Lower leg skin (tissue), 4 donors: Measurements from ENCODE around the gene IL27RA. TPM values are rescaled to one million over a fixed set of nuclear protein-coding genes. Genes with fewer than 3 reads are reported as not detected.

Experiments used
- DNase-seq, 2 donors: peaks; one replicate each; pipeline ENCODE4 v3.0.0-alpha.2; 2019; ENCODE audit warnings: low spot score in 2 of 2
- H3K4me3 ChIP-seq: fragments of 200-600 bp; sonication (generic); 2 replicates; pipeline ENCODE4 v1.5.1; 2017; ENCODE audit warnings: mild to moderate bottlenecking, low read depth; ENCODE audit not compliant: poor library complexity, severe bottlenecking
- POLR2A ChIP-seq, 2 donors: fragments of 450-650 bp; IDR thresholded peaks; one replicate each; pipeline ENCODE4 v1.6.1; 2016 to 2017; ENCODE audit warnings: antibody characterized with exemption in 2 of 2, mild to moderate bottlenecking in 1 of 2, moderate library complexity in 1 of 2
- WGBS, 2 donors: methylation state at CpG; one replicate each; pipeline ENCODE4 v1.1.5; 2018; 5-methylcytosine and 5-hydroxymethylcytosine counted together
- intact Hi-C: fragments of 100-400 bp; cut with DNase I; formaldehyde crosslinking; loops from one replicate; pipeline ENCODE4 v1.15.0; 2023; ENCODE audit warnings: low total_unique reads
- total RNA-seq, 4 donors: library from RNA; depleted of rRNA; stranded (reverse); fragments of >200 nt; gene quantifications; one replicate each; pipeline ENCODE4 v1.1.0, GENCODE V29; 2016
- TF ChIP-seq, protein P1 (sequence below), 3 donors: fragments of 450-650 bp; IDR thresholded peaks; one replicate each; pipeline ENCODE4 v1.5.1; 2016; ENCODE audit warnings: antibody characterized with exemption in 3 of 3, mild to moderate bottlenecking in 3 of 3, moderate library complexity in 2 of 3

Gene IL27RA
- total RNA-seq, 4 donors from 2014 or later: 0.27 to 2.7 (median 2.0) TPM

DNA sequence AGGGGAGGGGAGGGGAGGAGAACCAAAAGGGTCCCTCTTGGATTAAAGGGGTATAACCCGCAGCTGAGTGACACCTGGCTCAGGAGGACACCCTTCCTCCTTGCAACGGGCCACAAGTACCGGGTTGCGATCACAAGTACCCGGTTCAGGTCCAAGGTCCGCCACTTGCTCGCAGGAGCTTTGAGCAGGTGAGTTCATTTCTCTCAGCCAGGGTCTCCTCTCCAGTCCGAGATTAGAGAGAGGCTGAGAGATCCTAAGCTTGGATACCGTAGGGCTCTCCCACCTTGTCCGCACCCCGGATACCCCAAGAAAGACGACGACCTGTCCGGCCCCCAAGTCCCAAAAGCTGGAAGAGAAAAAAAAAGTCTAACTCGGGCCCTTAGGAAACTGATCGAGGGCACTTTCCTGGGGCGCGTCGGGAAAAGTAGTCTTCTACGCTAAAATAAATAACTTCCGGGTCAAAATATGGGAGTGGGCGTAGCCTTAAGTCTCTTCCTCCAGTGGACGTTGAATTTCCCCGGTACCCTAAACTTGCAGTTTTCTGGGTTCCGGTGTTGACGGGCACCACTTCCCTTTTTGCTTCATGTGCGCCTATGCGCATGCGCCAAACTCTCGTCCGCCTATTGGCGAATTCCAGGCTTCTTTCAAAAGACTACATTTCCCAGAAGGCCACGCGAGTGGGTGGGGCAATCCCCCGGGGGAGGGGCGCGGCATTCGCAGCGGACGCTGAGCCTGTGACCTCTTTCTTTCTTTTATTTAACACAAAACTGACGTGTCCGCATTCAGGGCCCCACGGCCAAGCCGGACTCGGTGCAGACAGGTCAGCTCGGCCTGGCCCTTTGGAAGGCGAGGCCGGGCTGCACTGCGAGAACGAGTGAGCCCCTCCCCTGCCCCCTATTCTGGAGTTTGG lies 49.6 kb downstream of the IL27RA start:
- peak overlapping the region; percentile 70 for H3K4me3 ChIP-seq
- TF ChIP-seq, protein P1, sequence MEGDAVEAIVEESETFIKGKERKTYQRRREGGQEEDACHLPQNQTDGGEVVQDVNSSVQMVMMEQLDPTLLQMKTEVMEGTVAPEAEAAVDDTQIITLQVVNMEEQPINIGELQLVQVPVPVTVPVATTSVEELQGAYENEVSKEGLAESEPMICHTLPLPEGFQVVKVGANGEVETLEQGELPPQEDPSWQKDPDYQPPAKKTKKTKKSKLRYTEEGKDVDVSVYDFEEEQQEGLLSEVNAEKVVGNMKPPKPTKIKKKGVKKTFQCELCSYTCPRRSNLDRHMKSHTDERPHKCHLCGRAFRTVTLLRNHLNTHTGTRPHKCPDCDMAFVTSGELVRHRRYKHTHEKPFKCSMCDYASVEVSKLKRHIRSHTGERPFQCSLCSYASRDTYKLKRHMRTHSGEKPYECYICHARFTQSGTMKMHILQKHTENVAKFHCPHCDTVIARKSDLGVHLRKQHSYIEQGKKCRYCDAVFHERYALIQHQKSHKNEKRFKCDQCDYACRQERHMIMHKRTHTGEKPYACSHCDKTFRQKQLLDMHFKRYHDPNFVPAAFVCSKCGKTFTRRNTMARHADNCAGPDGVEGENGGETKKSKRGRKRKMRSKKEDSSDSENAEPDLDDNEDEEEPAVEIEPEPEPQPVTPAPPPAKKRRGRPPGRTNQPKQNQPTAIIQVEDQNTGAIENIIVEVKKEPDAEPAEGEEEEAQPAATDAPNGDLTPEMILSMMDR (IDR thresholded peaks at IDR 0.05): peak in 1 of 3 donors; percentile 14
- TF ChIP-seq POLR2A (IDR thresholded peaks at IDR 0.05): no peak
- intact Hi-C loops: no loop called here
- 0% methylated on average over 50 of the region's 50 CpGs for WGBS, 2 donors
- DNase-seq: peak; percentile 99 to 100

DNA sequence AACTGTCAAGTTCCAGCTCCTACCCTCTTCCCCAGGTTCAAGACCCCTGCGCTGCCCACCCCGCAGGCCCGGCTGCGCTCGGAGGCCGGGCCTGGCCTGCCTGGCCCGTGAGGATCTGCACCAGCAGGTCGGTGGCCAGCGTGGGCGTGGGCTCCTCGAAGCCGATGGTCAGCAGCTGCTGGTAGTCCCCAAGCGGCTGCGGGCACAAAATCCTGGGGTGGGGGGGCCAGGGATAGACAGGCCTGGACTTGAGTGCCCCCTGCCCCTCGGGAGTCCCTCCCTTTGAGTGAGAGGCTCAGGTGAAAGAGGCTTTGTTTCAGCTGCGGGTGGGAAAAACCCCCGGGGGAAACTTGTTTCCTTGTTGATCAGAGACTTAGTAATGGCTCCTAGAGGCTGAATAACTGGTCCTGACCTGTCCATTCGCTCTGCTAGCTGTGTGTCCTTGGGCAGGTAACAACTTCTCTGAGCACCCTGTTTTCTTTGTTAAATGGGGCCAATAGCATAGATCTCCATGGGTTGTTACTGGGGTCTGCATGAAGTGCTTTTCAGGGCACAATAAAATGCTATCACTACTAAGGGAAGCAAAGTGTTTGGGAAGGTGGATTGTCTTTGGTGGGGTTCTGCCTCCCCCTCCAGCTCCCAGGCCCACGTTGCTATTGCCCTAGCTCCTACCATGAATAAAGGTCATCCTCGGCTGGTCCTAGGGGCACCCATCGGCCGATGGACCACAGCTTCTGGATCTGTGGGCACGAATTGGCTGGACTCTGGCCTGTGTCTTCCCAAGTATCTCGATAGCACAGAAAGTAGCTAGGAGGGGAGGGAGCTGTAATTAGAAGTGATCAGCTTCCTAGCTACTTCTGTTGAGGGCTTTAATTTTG lies 50.5 kb downstream of the IL27RA start:
- peak in 1 of 2 donors; percentile 50 for DNase-seq
- intact Hi-C loops: no loop called here
- TF ChIP-seq POLR2A (IDR thresholded peaks at IDR 0.05): no peak
- TF ChIP-seq, protein P1 (IDR thresholded peaks at IDR 0.05): no peak
- peak overlapping the region; percentile 70 for H3K4me3 ChIP-seq
- WGBS, 2 donors: 18 to 23% methylated on average over 21 to 24 of the region's 24 CpGs

DNA sequence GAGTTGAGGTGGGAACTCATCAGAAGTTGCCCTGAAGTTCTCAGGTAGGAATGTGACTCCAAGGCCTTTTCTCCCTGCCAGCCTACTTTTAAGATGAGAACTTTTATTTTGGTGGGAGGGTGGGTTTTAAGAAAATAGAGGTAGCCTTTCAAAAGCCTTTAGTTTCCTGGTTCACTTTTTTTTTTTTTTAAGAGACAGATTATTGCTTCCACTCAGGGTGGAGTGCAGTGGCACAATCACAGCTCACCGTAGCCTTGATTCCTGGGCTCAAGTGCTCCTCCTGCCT lies 51.1 kb downstream of the IL27RA start:
- WGBS, 2 donors: 0 to 15% methylated on average over 1 of the region's 1 CpG
- no peak overlapping the region for H3K4me3 ChIP-seq
- no peak for DNase-seq
- no peak for TF ChIP-seq POLR2A (IDR thresholded peaks at IDR 0.05)
- TF ChIP-seq, protein P1 (IDR thresholded peaks at IDR 0.05): no peak
- intact Hi-C loops: no loop called here

DNA sequence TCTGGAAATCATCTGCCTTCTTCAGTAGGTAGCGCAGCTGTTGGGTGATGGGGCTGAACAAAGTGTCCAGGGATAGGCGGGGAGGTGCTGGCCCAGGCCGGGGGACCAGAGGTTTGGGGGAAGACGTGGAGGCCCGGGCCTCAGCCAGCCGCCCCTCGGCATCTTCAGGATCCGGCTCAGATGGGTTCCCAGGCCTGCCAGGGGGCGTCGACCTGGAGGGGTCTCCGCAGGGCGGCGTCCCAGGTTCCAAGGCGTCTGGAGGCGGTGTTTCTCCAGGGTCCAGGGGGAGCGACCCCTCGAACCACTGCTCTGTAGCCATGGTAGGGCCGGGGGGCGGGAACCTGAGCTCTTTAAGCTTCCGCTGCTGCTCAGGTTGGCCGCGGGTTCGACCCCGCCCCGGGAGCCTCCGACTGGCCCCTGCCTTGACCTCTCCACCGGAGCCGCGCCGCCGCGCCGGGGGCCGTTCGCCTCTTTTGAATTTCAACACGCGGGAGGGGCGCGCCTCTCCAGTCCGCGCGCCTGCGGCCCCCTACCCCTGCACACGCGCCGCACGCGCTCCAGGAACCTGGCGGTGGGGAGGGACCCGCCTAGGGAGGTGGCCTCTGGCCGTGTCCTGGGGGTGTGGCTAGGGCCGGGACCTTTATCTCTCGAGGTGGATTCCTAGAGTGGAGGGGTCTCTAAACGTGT lies 53.9 kb downstream of the IL27RA start, which contains the start of gene C19orf67:
TSS of gene C19orf67 (minus strand) at position 475 of the 687 bp plus-strand sequence. CDS start at position 319, 156 bp downstream.
- 75 to 80% methylated on average over 23 to 54 of the region's 54 CpGs for WGBS, 2 donors
- TF ChIP-seq, protein P1 (IDR thresholded peaks at IDR 0.05): no peak
- TF ChIP-seq POLR2A (IDR thresholded peaks at IDR 0.05): no peak
- H3K4me3 ChIP-seq: no peak within 1 kb of the TSS
- intact Hi-C loops: no loop called here
- no peak for DNase-seq

DNA sequence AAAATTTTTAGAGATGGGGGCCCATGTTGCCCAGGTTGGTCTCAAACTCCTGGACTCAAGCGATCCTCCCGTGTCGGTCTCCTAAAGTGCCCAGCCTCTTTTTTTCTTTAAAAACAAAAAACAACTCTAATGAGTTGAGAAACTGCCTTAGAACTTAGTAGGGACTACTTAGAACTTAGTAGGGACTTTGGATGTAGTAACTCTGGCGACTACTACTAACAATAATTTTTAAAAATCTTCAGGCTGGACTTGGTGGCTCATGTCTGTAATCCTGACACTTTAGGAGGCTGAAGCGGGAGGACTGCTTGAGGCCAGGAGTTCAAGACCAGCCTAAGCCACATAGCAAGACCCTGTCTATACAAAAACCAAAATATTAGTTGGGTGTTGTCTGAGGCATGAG lies 54.5 kb downstream of the IL27RA start:
- intact Hi-C loops: no loop called here
- DNase-seq: no peak
- no peak overlapping the region for H3K4me3 ChIP-seq
- WGBS, 2 donors: 90 to 91% methylated on average over 5 of the region's 5 CpGs
- TF ChIP-seq, protein P1 (IDR thresholded peaks at IDR 0.05): no peak
- TF ChIP-seq POLR2A (IDR thresholded peaks at IDR 0.05): no peak
